WTC11 (cell line): ENCODE data around the gene ATP6V1D. TPM values are rescaled to one million over a fixed set of nuclear protein-coding genes. Genes with fewer than 3 reads are reported as not detected.

ENCODE experiments used
- ATAC-seq: fragments of 200-7000 bp; cut with Tn5 transposase; 2 replicates; pipeline ENCODE4 v1.10.0; 2021; ENCODE audit warnings: mild to moderate bottlenecking, moderate library complexity
- CTCF ChIA-PET: fragments of 300-600 bp; sonication (Branson Sonifier 250); formaldehyde crosslinking; loops from one replicate; lab custom pipeline; 2021; ENCODE audit warnings: antibody characterized with exemption; lab: Charles Lee
- POLR2A ChIA-PET: fragments of 350-600 bp; sonication (Branson Sonifier 250); formaldehyde crosslinking; loops from one replicate; lab custom pipeline; 2021; ENCODE audit warnings: antibody characterized with exemption; lab: Charles Lee
- DNase-seq: peaks from one replicate; pipeline ENCODE4 v3.0.0; 2021; ENCODE audit warnings: low spot score
- H3K27ac Mint-ChIP-seq: 2 replicates; pipeline ENCODE4 v1.8.0; 2021; ENCODE audit warnings: mixed read lengths
- H3K27me3 Mint-ChIP-seq: 2 replicates; pipeline ENCODE4 v1.8.0; 2021; ENCODE audit warnings: low read depth, mild to moderate bottlenecking, moderate library complexity, mixed read lengths
- H3K36me3 Mint-ChIP-seq: 2 replicates; pipeline ENCODE4 v1.8.0; 2021; ENCODE audit warnings: mixed read lengths
- H3K4me1 Mint-ChIP-seq: 2 replicates; pipeline ENCODE4 v1.8.0; 2022; ENCODE audit warnings: mixed read lengths
- H3K4me3 Mint-ChIP-seq: 2 replicates; pipeline ENCODE4 v1.8.0; 2021; ENCODE audit warnings: mild to moderate bottlenecking, moderate library complexity, mixed read lengths
- H3K9me3 Mint-ChIP-seq: 2 replicates; pipeline ENCODE4 v1.8.0; 2021; ENCODE audit warnings: mixed read lengths
- CREM ChIP-seq: sonication (generic); formaldehyde crosslinking; IDR thresholded peaks from 2 replicates; pipeline ENCODE4 v1.8.1; 2022; ENCODE audit warnings: mild to moderate bottlenecking, missing genetic modification reagents, moderate library complexity
- ETV6 ChIP-seq: sonication (generic); formaldehyde crosslinking; IDR thresholded peaks from 2 replicates; pipeline ENCODE4 v1.8.1; 2022; ENCODE audit warnings: mild to moderate bottlenecking, missing genetic modification reagents
- GRHL2 ChIP-seq: fragments of 250-450 bp; sonication (Bioruptor Pico); IDR thresholded peaks from 2 replicates; pipeline ENCODE4 v1.8.0; 2022; ENCODE audit warnings: mild to moderate bottlenecking, moderate library complexity; ENCODE audit not compliant: insufficient replicate concordance, severe bottlenecking
- HMGA2 ChIP-seq: fragments of 250-450 bp; sonication (Bioruptor Pico); IDR thresholded peaks from 2 replicates; pipeline ENCODE4 v1.4.0; 2021; ENCODE audit warnings: mild to moderate bottlenecking, moderate library complexity
- IRF2 ChIP-seq: sonication (generic); formaldehyde crosslinking; IDR thresholded peaks from 2 replicates; pipeline ENCODE4 v1.8.0; 2022; ENCODE audit warnings: low read depth, missing genetic modification reagents, borderline replicate concordance
- PREB ChIP-seq: sonication (generic); formaldehyde crosslinking; IDR thresholded peaks from 2 replicates; pipeline ENCODE4 v1.8.1; 2022; ENCODE audit warnings: mild to moderate bottlenecking, missing genetic modification reagents, moderate library complexity, borderline replicate concordance
- ZBTB21 ChIP-seq: sonication (generic); formaldehyde crosslinking; IDR thresholded peaks from 2 replicates; pipeline ENCODE4 v1.8.1; 2023; ENCODE audit warnings: mild to moderate bottlenecking, missing genetic modification reagents, borderline replicate concordance
- ZNF138 ChIP-seq: sonication (generic); formaldehyde crosslinking; conservative IDR thresholded peaks from 2 replicates; pipeline ENCODE4 v1.8.1; 2022; ENCODE audit warnings: mild to moderate bottlenecking, moderate library complexity, missing genetic modification reagents
- ZNF219 ChIP-seq: sonication (generic); formaldehyde crosslinking; IDR thresholded peaks from 2 replicates; pipeline ENCODE4 v1.8.0; 2023; ENCODE audit warnings: missing genetic modification reagents, mild to moderate bottlenecking, borderline replicate concordance
- ZNF232 ChIP-seq: sonication (generic); formaldehyde crosslinking; IDR thresholded peaks from 2 replicates; pipeline ENCODE4 v1.8.0; 2022; ENCODE audit warnings: mild to moderate bottlenecking, missing genetic modification reagents
- ZNF671 ChIP-seq: fragments of 250-450 bp; sonication (Bioruptor Pico); IDR thresholded peaks from 2 replicates; pipeline ENCODE4 v1.8.0; 2021; ENCODE audit warnings: mild to moderate bottlenecking
- total RNA-seq: library from RNA; stranded (reverse); gene quantifications from 3 replicates; pipeline ENCODE4 v1.2.3, GENCODE V29; 2021
- TF ChIP-seq, protein P1 (sequence below): sonication (generic); formaldehyde crosslinking; IDR thresholded peaks from 2 replicates; pipeline ENCODE4 v1.8.1; 2022; ENCODE audit warnings: low read depth, mild to moderate bottlenecking, moderate library complexity, missing genetic modification reagents, borderline replicate concordance
- TF ChIP-seq, protein P2 (sequence below): sonication (generic); formaldehyde crosslinking; IDR thresholded peaks from 2 replicates; pipeline ENCODE4 v1.8.0; 2022; ENCODE audit warnings: mild to moderate bottlenecking, missing genetic modification reagents
- TF ChIP-seq, protein P3 (sequence below): sonication (generic); formaldehyde crosslinking; conservative IDR thresholded peaks from 2 replicates; pipeline ENCODE4 v1.8.1; 2022; ENCODE audit warnings: mild to moderate bottlenecking, missing genetic modification reagents
- TF ChIP-seq, protein P4 (sequence below): fragments of 250-450 bp; sonication (Bioruptor Pico); IDR thresholded peaks from 2 replicates; pipeline ENCODE4 v2.1.2; 2022; ENCODE audit warnings: mild to moderate bottlenecking, moderate library complexity
- TF ChIP-seq, protein P5 (sequence below): sonication (generic); formaldehyde crosslinking; IDR thresholded peaks from 2 replicates; pipeline ENCODE4 v1.8.1; 2023; ENCODE audit warnings: mild to moderate bottlenecking, missing genetic modification reagents, borderline replicate concordance
- TF ChIP-seq, protein P6 (sequence below): fragments of 250-450 bp; sonication (Bioruptor Pico); conservative IDR thresholded peaks from 2 replicates; pipeline ENCODE4 v1.9.0; 2021; ENCODE audit warnings: mild to moderate bottlenecking
- TF ChIP-seq, protein P7 (sequence below): fragments of 200-600 bp; IDR thresholded peaks from 2 replicates; pipeline ENCODE4 v1.8.0; 2022; ENCODE audit warnings: antibody characterized with exemption

The ATP6V1D gene
- total RNA-seq, 1 experiment from 2014 or later, result 54.0 TPM

DNA sequence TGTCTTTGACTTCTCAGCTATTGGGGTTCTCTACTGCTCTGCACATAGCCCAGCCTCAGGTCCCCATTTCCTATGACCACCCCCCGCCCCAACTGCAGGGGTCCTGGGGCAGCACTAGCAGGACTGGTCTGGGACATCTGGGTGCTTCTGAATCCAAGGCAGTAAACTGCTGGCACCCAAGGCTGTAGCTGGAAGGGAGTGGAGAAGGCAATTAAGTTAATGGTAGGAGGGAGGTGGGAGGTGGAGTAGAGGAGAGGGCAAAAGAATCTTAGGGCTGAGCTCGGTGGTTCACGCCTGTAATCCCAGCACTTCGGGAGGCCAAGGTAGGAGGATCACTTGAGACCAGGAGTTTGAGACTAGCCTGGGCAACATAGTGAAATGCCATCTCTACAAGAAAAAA is 40.8 kb upstream of the ATP6V1D start (continued):
- TF ChIP-seq, protein P1, sequence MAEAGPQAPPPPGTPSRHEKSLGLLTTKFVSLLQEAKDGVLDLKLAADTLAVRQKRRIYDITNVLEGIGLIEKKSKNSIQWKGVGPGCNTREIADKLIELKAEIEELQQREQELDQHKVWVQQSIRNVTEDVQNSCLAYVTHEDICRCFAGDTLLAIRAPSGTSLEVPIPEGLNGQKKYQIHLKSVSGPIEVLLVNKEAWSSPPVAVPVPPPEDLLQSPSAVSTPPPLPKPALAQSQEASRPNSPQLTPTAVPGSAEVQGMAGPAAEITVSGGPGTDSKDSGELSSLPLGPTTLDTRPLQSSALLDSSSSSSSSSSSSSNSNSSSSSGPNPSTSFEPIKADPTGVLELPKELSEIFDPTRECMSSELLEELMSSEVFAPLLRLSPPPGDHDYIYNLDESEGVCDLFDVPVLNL (CRISPR knock-in tag), result no peak
- TF ChIP-seq, protein P2, sequence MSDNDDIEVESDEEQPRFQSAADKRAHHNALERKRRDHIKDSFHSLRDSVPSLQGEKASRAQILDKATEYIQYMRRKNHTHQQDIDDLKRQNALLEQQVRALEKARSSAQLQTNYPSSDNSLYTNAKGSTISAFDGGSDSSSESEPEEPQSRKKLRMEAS, result no peak
- no peak for TF ChIP-seq ZNF219 (CRISPR knock-in tag)
- no peak for TF ChIP-seq CREM (CRISPR knock-in tag)
- TF ChIP-seq, protein P3, sequence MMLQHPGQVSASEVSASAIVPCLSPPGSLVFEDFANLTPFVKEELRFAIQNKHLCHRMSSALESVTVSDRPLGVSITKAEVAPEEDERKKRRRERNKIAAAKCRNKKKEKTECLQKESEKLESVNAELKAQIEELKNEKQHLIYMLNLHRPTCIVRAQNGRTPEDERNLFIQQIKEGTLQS (CRISPR knock-in tag), result no peak
- TF ChIP-seq ZNF232 (CRISPR knock-in tag), result no peak
- TF ChIP-seq, protein P4, sequence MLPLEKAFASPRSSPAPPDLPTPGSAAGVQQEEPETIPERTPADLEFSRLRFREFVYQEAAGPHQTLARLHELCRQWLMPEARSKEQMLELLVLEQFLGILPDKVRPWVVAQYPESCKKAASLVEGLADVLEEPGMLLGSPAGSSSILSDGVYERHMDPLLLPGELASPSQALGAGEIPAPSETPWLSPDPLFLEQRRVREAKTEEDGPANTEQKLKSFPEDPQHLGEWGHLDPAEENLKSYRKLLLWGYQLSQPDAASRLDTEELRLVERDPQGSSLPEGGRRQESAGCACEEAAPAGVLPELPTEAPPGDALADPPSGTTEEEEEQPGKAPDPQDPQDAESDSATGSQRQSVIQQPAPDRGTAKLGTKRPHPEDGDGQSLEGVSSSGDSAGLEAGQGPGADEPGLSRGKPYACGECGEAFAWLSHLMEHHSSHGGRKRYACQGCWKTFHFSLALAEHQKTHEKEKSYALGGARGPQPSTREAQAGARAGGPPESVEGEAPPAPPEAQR, result no peak
- TF ChIP-seq ZBTB21 (CRISPR knock-in tag), result no peak
- no peak for TF ChIP-seq ETV6 (CRISPR knock-in tag)
- TF ChIP-seq, all 79 proteins: peak for 0

DNA sequence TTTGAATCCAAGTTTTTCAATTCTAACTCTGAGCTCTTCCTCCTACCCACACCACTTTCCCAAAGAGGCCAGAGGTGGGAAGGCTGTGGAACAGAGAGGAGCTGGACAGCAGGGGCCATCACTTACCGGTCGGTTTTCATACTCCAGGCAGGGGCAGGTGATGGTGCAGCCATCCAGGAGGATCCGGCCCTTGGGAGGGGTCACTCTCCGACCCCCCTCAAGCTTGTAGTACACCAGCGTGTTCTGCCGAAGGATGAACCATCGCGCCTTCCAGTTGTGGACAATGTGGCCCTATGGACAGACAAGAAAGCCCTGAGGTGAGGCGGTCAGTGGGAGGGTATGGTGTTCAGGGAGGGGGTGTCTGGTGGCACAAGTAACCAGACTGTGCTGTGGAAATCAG is 37.9 kb upstream of the ATP6V1D start:
- H3K36me3 Mint-ChIP-seq, result no peaks in the 10 kb centered on the region
- H3K9me3 Mint-ChIP-seq, result peaks cover 2% of the 10 kb centered on the region
- H3K27ac Mint-ChIP-seq, result no peak overlapping the region
- no peak for DNase-seq
- TF ChIP-seq GRHL2, result no peak
- TF ChIP-seq, all 79 proteins: peak for 0
- CTCF ChIA-PET, result interaction anchor here (0.7 to 1.4 kb wide), 3 partner anchors 23 to 298 kb away, joined by 3 to 4 read pairs (median 3); no protein-coding TSS in a partner anchor
- POLR2A ChIA-PET, result no interaction called here
- Mint-ChIP-seq H3K27me3 (no peaks in the 10 kb centered on the region), H3K4me1 (peaks cover 6% of the 10 kb centered on the region), H3K4me3 (no peak overlapping the region)
- no peak for ATAC-seq

DNA sequence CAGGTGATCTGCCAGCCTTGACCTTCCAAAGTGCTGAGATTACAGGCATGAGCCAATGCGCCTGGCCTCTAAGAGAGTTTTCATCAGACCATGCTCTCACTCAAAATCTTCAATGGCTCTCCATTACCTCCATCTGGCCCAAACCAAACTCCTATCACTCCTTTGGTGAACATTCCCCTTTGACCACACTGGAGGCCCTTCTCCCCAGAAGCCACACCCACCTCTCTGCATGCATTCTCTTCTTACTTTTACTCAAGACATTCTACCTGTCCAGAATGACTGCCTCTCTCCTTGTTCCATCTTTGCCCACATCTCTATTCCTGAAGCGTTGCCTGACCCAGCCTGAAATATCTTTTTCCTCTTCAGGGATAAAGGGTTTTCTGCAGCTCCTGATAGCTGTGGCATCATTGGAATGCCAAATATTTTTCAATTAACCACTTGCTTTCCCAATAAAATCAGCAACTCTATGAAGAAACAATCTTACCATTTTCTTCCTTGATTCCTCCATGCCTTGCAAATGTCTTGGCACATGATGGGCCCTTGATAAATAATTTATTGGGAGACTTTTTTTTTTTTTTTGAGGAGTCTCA is 36.9 kb upstream of the ATP6V1D start:
- ATAC-seq (peak; percentile 30; the same call in 1 of the 2 replicates), DNase-seq (no peak)
- ChIA-PET CTCF (interaction anchor here (0.6 to 1.4 kb wide), 4 partner anchors 24 to 299 kb away, joined by 3 to 4 read pairs (median 3); no protein-coding TSS in a partner anchor), POLR2A (no interaction called here)
- H3K27ac Mint-ChIP-seq, result no peak overlapping the region
- H3K27me3 Mint-ChIP-seq, result no peaks in the 10 kb centered on the region
- no peaks in the 10 kb centered on the region for H3K36me3 Mint-ChIP-seq
- no peaks in the 10 kb centered on the region for H3K9me3 Mint-ChIP-seq
- H3K4me3 Mint-ChIP-seq, result no peak overlapping the region
- peaks cover 6% of the 10 kb centered on the region for H3K4me1 Mint-ChIP-seq
- TF ChIP-seq GRHL2 (no peak), ZNF232 (CRISPR knock-in tag) (no peak), IRF2 (CRISPR knock-in tag) (no peak), ZNF138 (no peak), HMGA2 (CRISPR knock-in tag) (no peak), ZNF671 (no peak), PREB (CRISPR knock-in tag) (no peak)
- TF ChIP-seq, protein P5, sequence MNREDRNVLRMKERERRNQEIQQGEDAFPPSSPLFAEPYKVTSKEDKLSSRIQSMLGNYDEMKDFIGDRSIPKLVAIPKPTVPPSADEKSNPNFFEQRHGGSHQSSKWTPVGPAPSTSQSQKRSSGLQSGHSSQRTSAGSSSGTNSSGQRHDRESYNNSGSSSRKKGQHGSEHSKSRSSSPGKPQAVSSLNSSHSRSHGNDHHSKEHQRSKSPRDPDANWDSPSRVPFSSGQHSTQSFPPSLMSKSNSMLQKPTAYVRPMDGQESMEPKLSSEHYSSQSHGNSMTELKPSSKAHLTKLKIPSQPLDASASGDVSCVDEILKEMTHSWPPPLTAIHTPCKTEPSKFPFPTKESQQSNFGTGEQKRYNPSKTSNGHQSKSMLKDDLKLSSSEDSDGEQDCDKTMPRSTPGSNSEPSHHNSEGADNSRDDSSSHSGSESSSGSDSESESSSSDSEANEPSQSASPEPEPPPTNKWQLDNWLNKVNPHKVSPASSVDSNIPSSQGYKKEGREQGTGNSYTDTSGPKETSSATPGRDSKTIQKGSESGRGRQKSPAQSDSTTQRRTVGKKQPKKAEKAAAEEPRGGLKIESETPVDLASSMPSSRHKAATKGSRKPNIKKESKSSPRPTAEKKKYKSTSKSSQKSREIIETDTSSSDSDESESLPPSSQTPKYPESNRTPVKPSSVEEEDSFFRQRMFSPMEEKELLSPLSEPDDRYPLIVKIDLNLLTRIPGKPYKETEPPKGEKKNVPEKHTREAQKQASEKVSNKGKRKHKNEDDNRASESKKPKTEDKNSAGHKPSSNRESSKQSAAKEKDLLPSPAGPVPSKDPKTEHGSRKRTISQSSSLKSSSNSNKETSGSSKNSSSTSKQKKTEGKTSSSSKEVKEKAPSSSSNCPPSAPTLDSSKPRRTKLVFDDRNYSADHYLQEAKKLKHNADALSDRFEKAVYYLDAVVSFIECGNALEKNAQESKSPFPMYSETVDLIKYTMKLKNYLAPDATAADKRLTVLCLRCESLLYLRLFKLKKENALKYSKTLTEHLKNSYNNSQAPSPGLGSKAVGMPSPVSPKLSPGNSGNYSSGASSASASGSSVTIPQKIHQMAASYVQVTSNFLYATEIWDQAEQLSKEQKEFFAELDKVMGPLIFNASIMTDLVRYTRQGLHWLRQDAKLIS, result no peak
- TF ChIP-seq, protein P6, sequence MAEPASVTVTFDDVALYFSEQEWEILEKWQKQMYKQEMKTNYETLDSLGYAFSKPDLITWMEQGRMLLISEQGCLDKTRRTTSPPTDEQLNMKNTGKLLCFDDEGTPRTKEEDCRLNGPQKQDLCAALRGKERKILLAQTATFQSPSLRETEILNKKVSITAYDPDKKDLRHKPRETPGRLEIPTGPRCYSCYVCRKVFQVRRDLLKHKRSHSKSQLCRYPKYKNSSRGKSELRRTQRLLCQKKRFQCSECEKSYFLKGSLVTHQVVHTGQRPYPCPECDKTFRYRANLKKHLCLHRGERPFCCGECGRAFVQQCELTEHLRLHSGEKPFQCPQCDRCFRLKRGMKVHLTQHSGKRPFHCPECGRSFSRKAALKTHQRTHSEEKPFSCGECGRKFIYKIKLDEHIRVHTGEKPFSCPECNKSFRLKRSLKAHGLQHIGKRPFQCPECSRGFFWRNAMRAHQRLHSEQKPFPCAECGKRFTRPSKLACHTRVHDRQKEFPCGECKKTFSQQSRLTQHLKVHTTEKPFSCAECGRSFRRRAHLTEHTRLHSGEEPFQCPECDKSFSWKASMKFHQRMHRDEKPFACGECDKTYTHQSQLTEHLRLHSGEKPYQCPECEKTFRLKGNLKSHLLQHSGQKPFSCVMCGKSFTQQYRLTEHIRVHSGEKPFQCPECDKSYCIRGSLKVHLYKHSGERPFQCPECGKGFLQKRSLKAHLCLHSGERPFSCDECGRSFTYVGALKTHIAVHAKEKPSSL, result no peak
- TF ChIP-seq, protein P7, sequence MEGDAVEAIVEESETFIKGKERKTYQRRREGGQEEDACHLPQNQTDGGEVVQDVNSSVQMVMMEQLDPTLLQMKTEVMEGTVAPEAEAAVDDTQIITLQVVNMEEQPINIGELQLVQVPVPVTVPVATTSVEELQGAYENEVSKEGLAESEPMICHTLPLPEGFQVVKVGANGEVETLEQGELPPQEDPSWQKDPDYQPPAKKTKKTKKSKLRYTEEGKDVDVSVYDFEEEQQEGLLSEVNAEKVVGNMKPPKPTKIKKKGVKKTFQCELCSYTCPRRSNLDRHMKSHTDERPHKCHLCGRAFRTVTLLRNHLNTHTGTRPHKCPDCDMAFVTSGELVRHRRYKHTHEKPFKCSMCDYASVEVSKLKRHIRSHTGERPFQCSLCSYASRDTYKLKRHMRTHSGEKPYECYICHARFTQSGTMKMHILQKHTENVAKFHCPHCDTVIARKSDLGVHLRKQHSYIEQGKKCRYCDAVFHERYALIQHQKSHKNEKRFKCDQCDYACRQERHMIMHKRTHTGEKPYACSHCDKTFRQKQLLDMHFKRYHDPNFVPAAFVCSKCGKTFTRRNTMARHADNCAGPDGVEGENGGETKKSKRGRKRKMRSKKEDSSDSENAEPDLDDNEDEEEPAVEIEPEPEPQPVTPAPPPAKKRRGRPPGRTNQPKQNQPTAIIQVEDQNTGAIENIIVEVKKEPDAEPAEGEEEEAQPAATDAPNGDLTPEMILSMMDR, result no peak
